Femur (tissue), 1 donor: ENCODE measurements around the gene TMEM132D.
"Not testable (repeated sequence)": the region's sequence is repeated elsewhere in the genome, so short reads cannot be mapped to it uniquely, and the experiment has no call there.

Source experiments
- DNase-seq: peaks from one replicate; pipeline ENCODE4 v3.0.0-alpha.2; 2017

Gene TMEM132D

DNA sequence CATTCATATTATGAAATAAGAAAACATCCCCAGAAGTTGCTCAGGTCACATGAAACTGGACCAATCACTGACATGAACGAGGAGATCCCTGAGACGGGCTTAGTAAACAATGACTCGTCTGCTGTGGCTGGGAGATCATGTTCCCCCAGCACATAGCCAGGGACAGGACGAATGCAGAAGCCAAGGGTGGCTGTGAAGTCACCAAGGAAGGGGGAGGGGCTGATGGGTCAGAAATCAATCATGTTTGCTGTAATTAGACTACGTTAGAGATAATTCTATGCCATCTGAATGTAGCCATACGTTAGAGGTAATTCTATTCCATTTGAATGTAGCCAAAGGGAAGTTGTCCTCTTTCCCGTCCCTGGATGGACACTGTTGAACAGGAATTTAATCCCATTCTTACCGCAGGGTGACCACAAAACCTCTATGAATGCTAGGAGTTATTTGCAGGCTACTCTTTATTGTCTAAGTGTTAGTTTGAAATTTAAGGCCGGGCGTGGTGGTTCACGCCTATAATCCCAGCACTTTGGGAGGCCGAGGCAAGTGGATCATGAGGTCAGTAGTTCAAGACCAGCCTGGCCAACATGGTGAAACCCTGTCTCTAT, 332.9 kb downstream of the TMEM132D start:
- no peak for DNase-seq

DNA sequence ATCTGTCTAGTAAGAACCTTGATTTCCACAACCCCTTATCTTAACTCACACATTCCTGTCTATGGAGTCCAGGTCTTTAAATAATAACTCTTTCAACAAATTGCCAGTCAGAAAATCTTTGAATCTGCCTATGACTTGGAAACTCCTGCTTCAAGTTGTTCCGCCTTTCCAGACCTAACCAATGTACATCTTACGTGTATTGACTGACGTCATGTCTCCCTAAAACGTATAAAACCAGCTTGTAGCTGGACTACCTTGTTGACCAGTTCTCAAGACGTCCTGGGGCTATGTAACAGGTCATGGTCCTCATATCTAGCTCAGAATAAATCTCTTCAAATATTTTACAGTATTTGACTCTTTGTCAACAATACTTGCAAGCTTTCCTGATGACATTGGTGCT, 337.0 kb downstream of the TMEM132D start:
- no peak for DNase-seq

DNA sequence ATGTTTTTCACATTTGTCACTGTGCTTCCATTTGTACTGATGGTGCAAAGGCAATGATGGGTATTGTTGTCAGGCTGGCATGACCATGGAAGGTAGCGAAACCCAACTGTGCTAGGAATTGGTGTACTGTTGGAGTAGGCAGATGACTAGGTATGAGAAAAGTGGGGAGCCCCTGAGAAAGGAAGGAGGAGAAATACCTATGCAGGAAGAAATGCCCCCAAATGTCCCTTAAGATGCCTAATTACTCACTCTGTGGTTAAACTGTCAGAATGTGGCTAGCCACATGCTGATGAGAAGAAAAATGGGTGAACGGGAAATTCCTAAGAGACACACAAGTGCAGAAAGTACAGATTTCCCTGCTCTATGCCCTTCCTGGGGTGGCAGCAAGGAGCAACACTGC, 339.1 kb downstream of the TMEM132D start:
- DNase-seq, result no peak

DNA sequence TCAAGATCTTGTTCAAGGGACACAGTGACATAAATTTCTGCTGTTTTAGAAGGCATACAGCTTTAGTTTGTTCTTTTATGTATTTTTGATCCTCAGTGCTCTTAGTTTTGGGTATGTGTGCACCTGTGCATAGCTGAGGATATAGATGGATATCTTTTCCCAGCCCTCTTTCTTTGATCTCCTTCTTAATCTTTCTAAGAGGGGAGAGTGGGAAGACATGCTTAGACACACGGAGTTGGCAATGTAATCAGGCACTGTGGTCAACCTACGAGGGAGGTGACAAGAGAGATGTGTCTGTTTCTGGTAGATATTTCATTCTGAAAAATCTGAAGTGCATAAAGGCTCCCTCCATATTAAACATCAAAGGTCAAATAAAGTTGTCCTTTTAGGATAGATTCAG, 340.6 kb downstream of the TMEM132D start:
- DNase-seq, result no peak

DNA sequence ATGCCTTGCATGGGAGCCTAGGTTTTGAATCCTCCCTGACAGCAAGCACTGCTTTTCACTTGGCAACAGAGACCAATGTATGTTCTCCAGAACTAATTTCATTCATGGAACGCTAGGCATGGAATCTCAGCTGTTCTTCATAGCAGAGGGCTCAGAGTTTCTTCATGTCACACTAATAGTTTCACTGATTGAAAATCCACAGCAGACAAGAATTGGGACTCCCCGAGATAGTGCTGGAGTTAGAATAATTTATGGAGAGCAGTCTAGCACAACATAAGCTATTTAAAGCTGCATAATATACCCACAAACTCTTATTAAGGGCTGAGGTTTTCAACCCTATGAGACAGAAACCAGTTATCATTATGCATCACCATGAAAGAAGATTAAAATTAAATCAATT, 342.5 kb downstream of the TMEM132D start:
- DNase-seq, result no peak

DNA sequence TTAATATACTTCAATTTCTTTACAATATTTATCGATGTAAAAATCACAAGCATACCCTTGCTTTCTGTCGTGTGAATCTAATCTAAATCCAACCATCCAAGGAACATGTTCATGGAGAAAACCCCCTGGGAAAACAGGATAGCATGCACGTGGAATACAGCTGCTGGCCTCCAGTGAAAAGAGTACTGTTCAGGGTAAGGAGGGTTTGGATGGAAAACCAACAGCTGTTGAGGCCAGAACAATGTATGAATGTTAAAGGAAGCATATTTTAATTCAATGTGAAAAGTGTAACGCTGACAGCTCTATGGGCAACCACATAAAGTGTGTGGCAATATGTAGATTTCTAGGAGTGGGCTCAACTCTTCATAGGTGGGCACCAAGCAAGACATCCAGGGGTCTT, 344.0 kb downstream of the TMEM132D start:
- DNase-seq, result peak; percentile 26

DNA sequence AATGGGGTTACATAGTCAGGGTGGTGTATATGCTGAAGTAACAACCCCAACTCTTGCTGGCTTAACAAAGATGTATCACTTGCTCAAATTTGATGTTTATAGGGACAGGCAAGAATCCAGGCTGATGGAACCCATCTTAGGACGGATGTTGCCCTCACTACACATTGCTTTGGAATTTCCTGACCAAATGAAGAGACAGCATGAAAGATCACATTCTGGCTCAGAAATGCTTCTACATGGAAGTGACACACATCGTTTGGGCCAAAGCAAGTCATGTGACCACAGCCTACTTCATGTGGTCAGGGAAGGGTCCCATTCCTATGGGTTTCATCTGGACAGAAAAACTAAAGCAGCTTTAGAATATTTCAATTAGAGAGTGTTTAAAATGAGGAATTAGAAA, 345.8 kb downstream of the TMEM132D start:
- no peak for DNase-seq

DNA sequence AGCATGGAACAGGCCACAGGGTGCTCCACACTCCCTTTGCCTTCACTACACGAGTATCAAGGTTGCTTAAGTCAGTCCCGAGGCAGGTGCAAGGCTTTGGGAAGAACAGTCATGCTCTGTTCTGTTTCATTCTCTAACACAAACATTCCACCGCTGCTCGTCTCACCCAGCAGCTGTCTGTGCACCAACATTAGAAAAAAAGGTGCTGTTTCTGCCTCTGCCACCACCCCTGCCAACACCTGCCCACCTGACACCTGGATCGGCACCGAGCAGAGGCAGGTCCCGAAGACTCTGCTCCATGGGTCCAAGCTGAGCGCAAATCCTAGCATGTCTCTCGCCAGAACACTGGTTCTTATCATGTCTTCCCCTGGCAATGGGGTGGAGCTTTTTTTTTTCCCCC, 347.7 kb downstream of the TMEM132D start:
- DNase-seq, result no peak

DNA sequence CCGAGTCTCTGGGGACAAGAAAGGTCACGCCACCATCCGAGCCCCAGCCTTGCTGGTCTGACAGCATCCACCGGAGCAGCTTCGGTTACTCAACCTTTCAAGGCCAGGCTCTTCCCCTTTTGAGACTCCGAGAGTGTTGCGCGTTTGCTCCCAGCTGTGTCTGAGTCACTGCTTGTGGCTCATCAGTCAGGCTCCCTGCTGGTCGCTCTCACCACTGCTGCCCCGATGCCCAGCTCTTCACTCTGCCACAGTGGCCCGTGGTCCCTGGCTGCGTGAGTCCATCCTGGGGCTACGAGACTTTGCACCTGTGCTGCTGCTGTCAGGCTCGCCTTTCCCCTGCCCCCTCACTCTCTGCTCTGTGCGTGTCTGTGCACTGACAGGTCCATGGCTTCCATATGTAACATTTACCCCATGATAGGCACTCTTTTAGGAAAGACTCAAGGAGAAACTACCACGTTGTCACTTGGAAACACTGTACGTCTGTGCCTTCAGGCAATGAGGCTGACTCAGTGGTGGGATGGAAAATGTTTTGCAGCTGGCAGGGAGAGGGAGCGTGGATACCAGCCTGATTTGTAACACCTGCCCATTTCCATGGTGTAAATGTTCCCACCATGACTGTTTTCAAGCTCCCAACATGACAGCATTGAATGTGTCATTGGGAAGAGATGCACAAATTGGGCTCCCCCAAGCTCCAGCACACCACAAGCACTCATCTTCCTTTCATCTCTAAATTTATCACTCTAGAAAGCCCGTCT, 350.7 kb downstream of the TMEM132D start:
- DNase-seq, result no peak

DNA sequence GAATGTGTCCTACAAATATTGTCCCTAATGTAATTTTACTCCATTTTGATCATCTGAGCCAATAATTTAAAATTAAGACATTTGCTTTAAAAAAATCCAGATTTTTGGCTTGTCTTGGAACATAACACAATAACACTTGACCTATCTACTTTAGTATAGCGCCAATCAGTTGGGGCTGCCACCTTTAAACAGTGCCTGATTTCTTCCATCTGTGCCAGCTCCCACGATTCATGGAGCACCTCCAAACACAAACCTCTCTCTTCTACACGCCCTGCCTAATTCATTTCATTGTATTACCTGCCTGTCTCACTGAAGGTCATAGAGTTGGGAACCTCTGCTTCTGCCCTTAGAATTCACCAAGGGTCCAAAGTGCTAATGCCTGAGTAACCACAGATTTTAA, 352.4 kb downstream of the TMEM132D start:
- no peak for DNase-seq

DNA sequence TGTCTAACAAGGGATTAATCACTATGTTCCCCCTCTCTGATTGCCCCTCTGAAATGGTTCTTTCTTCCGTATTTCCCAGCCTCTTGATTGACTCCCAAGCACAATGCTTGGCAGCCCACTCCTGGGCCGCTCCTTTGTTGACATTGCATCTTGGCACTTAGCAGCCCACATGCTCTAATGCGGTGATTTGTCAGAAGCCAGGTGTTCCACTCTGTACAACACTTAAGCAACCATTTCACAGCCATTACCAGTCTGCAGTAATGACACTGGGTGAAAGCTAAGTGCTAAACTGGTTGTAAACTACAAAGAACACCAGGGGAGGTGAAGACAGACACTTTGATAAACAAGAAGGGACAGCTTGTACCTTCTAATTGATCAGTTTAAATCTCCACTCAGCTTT, 353.5 kb downstream of the TMEM132D start:
- no peak for DNase-seq

DNA sequence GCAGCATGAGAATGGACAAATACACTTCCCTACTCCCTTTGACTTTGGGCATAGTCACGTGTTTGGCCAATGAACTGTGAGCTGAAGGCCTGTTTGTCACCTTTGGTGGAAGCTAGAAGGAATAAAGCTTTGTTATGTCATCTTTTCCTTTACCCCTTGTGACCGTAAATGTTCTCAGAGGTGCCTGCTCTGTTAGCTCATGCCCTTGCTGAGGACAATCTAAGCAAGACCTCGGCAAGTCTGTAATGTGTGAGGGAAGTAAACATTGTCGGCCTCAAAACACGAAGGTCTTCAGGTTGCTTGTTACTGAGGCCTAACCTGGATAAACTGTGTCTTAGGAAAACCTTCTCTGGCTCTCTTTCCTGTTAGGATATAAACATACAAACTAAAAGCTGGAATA, 354.2 kb downstream of the TMEM132D start:
- DNase-seq, result no peak

DNA sequence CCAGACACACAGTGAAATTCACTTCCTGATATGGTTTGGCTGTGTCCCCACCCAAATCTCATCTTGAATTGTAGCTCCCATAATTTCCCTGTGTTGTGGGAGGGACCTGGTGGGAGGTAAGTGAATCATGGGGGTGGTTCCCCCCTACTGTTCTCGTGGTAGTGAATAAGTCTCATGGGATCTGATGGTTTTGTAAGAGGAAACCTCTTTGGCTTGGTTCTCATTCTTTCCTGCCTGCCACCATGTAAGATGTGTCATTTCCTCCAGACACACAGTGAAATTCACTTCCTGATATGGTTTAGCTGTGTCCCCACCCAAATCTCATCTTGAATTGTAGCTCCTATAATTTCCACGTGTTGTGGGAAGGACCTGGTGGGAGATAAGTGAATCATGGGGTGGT, 354.8 kb downstream of the TMEM132D start:
- DNase-seq, result not testable (repeated sequence)

DNA sequence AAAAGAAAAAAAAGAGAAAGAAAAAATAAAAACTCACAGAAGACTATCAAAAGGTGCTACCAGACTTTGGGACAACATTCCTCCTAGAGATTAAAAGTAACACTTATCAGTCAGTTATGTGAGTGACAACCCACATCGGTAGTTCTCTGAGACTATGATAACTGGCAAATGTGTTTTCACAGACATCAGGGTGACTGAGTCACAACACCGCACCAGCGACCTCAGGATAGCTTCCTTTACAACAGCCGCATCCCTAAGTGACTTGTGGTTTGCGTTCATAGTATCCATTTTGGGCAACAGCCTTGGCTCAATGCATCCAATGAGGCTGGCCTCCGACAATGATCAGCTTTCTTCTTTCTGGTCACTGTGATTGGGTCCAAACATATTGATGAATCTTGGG, 359.1 kb downstream of the TMEM132D start:
- no peak for DNase-seq

DNA sequence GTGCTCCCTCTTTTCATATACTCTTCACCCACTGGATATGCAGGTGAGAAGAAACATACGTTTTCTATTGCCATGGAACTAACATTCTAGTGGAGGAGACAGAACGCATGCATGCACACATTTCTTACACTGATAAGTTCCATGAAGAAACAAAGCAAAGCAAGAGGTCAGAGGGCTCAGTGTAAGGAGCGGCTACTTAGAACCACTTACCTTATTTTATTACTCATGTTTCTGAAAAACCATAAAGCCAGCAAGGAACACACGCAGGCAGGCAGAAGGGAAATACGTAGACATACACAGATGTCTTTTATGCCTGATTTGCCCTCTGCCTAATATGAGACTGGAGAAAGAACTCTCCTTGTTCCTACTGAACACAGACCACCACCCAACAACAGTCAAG, 362.9 kb downstream of the TMEM132D start:
- DNase-seq, result no peak

DNA sequence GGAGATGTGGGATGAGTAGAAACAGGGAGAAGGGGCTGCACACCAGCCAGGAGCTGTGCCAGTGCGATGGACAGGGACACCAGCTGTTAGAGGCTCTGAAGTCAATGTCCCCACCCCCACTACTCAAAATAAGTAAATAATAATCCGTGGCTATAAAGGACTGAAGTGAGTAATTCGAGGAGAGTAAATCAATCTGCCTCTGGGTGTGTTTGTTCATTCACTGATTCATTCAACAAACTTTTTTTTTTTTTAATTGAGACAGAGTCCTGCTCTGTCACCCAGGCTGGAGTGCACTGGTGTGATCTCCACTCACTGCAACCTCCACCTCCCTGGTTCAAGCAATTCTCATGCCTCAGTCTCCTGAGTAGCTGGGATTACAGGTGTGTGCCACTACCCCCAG, 363.6 kb downstream of the TMEM132D start:
- no peak for DNase-seq

DNA sequence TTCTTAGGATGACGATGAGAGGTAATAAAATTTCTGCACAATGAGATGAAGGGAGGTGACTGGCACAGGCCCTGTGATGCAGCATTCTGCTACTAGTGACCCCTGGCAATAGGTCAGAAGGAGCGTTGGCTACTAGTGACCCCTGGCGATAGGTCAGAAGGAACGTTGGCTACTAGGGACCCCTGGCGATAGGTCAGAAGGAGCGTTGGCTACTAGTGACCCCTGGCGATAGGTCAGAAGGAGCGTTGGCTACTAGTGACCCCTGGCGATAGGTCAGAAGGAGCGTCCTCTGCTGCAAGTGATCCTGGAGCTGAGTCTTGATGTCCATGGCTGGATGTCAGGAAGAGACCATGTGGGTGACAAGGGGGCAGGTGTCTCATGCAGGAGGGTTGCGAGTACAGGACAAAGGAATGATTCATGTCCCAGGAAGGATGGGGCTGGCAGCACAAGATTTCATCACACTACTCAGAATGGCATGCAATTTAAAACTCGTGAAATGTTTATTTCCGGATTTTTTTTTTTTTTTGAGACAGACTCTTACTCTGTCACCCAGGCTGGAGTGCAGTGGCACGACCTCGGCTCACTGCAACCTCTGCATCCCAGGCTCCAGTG, 365.0 kb downstream of the TMEM132D start:
- not testable (repeated sequence) for DNase-seq

DNA sequence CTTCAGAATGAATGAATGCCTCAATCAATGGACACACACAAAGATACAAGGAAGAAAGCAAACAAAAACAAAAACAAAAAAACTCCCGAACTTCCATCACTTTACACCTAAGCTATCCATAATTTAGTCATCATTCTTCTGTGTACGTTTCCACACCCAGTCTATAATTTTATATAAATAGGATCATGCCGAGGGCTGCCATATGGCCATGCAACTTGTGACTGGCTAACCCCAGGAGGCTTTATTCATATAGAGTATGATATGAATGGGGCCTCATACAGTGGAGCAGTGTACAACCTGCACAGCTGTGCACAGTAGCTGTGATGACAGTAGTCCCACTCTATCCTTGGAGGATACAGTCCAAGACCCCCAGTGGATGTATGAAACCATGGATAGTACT, 365.7 kb downstream of the TMEM132D start:
- DNase-seq, result no peak

DNA sequence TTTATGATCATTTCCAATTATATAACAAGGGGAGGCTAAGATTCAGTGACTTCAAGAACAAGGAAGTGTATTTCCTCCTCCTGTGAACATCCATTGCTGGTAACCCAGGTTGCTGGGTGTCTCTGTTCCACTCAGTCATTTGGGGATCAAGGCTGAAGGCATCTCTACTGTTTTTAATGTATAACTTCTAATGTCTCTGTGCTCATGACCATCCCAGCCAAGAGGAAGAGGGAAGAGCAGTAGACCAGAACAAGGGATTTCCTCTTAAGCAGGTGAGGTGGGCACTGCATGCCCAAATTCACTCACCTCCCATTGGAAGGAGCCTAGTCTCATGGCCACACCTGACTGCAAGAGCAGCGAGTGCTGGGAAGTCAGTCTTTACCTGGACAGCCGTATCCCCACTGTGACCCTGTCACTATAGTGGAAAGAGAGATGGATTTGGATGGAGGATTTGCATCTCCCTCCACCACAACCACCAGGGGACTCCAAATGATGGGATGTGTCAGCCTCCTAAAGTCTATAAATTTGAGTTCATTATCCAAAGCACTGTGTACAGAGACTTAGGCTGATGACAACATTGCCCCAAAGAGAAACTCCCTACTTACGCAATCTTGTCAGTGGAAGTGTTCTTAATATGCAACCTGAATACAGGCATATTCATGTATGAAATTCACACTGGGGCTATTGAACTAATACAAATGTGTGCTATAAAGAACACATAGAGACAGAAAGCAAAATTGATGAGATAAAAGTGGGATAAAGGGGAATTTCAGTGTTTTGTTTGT, 368.7 kb downstream of the TMEM132D start:
- no peak for DNase-seq

DNA sequence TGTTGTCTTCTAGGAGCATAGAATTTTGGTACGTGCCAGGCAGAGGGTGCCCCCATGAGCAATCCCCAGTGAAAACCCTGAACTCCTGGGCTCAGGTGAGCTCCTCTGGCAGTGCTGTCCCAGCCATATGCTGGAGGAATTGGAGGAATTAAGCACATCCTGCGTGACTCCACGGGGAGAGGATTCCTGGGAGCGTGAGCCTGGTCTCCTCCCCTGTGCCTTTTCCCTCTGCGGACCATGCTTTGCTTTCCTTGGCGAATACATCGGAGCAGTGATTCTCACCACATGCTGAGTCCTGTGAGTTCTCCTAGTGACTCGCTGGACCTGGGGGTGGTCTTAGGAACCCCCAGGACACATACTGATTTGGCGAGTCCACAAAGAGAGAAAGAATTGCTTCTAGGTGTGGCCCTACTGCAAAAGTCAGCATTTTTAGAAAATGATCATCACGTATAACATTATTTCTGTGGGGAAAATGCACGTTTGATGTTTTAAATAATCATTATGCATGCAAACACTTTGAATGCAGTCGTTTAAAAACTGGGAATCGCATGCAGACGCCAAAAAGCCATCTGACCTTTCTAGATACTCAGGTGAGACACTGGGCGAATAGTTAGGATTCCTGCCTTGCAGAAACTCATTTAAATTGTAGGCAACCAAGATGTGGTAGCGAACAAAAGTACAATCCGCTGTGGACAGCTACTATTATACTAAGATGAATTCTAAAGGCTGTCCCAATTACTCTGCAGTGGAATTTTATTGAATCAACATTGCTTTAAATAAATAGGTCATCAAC, 370.9 kb downstream of the TMEM132D start:
- DNase-seq, result no peak

DNA sequence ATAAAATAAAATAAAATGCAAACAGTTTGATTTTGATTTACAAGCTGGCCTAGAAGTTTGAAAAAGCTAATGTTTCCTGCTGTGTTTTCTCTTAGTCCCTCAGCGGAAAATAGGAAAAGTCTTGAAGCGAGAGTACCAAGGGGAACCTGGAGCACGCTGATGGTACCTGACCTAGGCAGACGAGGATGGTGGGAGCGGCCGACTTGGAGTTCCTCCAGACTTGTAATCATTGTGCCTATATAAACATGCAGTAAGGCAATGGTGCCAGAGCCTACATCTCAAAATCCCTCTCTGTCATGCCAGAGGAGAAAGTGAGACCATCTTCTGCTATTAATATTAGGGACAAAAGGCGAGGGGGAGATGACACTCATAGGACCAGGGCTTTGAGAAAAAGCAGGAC, 371.7 kb downstream of the TMEM132D start:
- no peak for DNase-seq

DNA sequence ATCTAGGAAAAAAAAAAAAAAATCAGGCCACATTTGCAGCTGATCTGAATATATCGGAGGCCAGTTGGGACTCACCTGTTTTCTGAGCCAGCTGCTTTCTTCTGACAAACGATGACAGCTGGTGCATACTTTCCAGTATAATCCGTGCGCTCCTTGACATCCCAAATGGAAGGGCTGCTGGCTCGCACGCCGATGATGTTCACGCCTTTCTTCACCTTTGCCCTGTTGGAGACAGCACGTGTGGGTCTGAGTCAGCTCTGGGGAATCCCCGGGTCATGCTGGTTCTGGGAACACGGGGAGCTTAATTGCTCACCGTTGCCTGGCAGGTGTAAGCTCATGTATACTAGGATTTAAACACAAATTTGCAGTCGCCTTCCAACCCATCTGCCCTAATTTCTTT, 372.8 kb downstream of the TMEM132D start:
- DNase-seq, result peak; percentile 47

DNA sequence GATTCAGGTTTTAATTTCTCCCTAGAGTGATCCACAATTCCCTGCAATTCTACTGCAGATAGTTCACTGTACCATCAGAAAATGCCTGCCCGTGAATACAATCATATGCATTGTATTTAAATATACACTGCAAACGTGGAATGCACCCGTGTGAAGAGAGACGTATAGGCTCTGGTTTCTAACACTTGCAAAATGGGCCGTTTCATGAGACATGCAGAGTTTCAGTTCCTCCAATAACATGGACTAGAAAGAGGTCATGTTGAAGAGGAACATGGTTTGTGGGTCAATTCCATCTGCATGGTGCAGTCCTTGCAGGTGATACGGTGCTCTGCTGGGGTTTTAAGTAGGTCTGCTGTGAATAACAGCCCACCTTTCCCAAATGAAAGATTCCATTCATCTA, 373.3 kb downstream of the TMEM132D start:
- no peak for DNase-seq
